GM23248 (cell line): ENCODE measurements around the gene ANKK1.

Experiments used
- EZH2 ChIP-seq: fragments of 200-600 bp; sonication (generic); IDR thresholded peaks from 2 replicates; pipeline ENCODE4 v1.6.1; 2018; ENCODE audit warnings: antibody characterized with exemption, mild to moderate bottlenecking; ENCODE audit not compliant: insufficient read depth, poor library complexity, severe bottlenecking
- EZH2phosphoT487 ChIP-seq: fragments of 200-600 bp; sonication (generic); IDR thresholded peaks from 2 replicates; pipeline ENCODE4 v1.6.1; 2018; ENCODE audit warnings: antibody characterized with exemption, moderate library complexity, mild to moderate bottlenecking, low read depth; ENCODE audit not compliant: insufficient read depth

- no peak for TF ChIP-seq EZH2
- TF ChIP-seq EZH2phosphoT487: no peak
Observed at GRCh38 chr11:113392236-113392921, 4.8 kb downstream of the ANKK1 start.
